PC-3 (cell line): ENCODE data around the gene LIN52. TPM values are rescaled to one million over a fixed set of nuclear protein-coding genes. Genes with fewer than 3 reads are reported as not detected.

ENCODE experiments used
- ATAC-seq: fragments of 200-7000 bp; cut with Tn5 transposase; 2 replicates; pipeline ENCODE4 v1.9.1; 2020; ENCODE audit warnings: mild to moderate bottlenecking, moderate library complexity
- BruUV-seq: library from RNA; stranded (reverse); fragments of 400-500 nt; replicated peaks from 2 replicates; lab custom pipeline; 2021; lab: Mats Ljungman, UMichigan
- CTCF ChIA-PET: fragments of 300-600 bp; sonication (Branson Sonifier 250); formaldehyde crosslinking; loops from one replicate; lab custom pipeline; 2022; ENCODE audit warnings: antibody characterized with exemption; lab: Charles Lee
- POLR2A ChIA-PET: fragments of 300-600 bp; sonication (Branson Sonifier 250); formaldehyde crosslinking; loops from one replicate; lab custom pipeline; 2022; ENCODE audit warnings: antibody characterized with exemption; ENCODE audit not compliant: unreplicated experiment; lab: Charles Lee
- DNase-seq: peaks from one replicate; pipeline ENCODE4 v3.0.0-alpha.2; 2015
- H2AFZ ChIP-seq: fragments of 300-600 bp; sonication (generic); 2 replicates; pipeline ENCODE4 v1.6.0; 2016; ENCODE audit warnings: antibody characterized with exemption, low read length
- H3F3A ChIP-seq: fragments of 300-600 bp; sonication (generic); one replicate; pipeline ENCODE4 v1.6.0; 2017; ENCODE audit warnings: antibody characterized with exemption, low read length, control low read depth, mild to moderate bottlenecking; ENCODE audit not compliant: unreplicated experiment
- H3K27ac ChIP-seq: fragments of 300-600 bp; sonication (generic); 2 replicates; pipeline ENCODE4 v1.5.1; 2016; ENCODE audit warnings: mild to moderate bottlenecking, low read length
- H3K27me3 ChIP-seq: fragments of 300-600 bp; sonication (generic); 2 replicates; pipeline ENCODE4 v1.6.1; 2016; ENCODE audit warnings: low read length, mixed read lengths
- H3K36me3 ChIP-seq: fragments of 300-600 bp; sonication (generic); 2 replicates; pipeline ENCODE4 v1.6.1; 2016; ENCODE audit warnings: low read depth, mixed run types, low read length, mixed read lengths
- H3K4me1 ChIP-seq: fragments of 300-600 bp; sonication (generic); 2 replicates; pipeline ENCODE4 v1.5.1; 2016; ENCODE audit warnings: low read length; ENCODE audit not compliant: insufficient read depth
- H3K4me2 ChIP-seq: fragments of 300-600 bp; sonication (generic); 2 replicates; pipeline ENCODE4 v1.6.0; 2016; ENCODE audit warnings: low read length
- H3K4me3 ChIP-seq: fragments of 300-600 bp; sonication (generic); 2 replicates; pipeline ENCODE4 v1.5.1; 2016; ENCODE audit warnings: mild to moderate bottlenecking, low read length, mixed read lengths
- H3K79me2 ChIP-seq: fragments of 300-600 bp; sonication (generic); 2 replicates; pipeline ENCODE4 v1.6.1; 2017; ENCODE audit warnings: low read length, mixed read lengths
- H3K9ac ChIP-seq: fragments of 300-600 bp; sonication (generic); 2 replicates; pipeline ENCODE4 v1.6.0; 2016; ENCODE audit warnings: mild to moderate bottlenecking, low read length
- H3K9me2 ChIP-seq: fragments of 300-600 bp; sonication (generic); replicated peaks from 2 replicates; pipeline ENCODE4 v1.6.1; 2016; ENCODE audit warnings: mixed run types, low read length, mixed read lengths
- H3K9me3 ChIP-seq: fragments of 300-600 bp; sonication (generic); 2 replicates; pipeline ENCODE4 v1.6.1; 2016; ENCODE audit warnings: low read length, mixed read lengths
- H4K20me1 ChIP-seq: fragments of 300-600 bp; sonication (generic); 2 replicates; pipeline ENCODE4 v1.6.1; 2016; ENCODE audit warnings: low read length, mixed read lengths
- CTCF ChIP-seq: fragments of 300-600 bp; sonication (generic); conservative IDR thresholded peaks from 2 replicates; pipeline ENCODE4 v1.5.1; 2017; ENCODE audit warnings: antibody characterized with exemption, low read depth, mild to moderate bottlenecking, low read length
- EZH2 ChIP-seq: fragments of 300-600 bp; sonication (generic); IDR thresholded peaks from one replicate; pipeline ENCODE4 v1.6.1; 2017; ENCODE audit warnings: antibody characterized with exemption, mild to moderate bottlenecking, low read length; ENCODE audit not compliant: unreplicated experiment
- EZH2phosphoT487 ChIP-seq: fragments of 300-600 bp; sonication (generic); IDR thresholded peaks from 2 replicates; pipeline ENCODE4 v1.6.1; 2018; ENCODE audit warnings: mild to moderate bottlenecking, antibody characterized with exemption, low read length, borderline replicate concordance
- intact Hi-C: fragments of 100-400 bp; cut with micrococcal nuclease; formaldehyde crosslinking; loops from 2 replicates; pipeline ENCODE4 v1.9.0; 2023
- total RNA-seq: library from RNA; depleted of rRNA; stranded (reverse); fragments of >200 nt; gene quantifications from 2 replicates; pipeline ENCODE4 v1.2.3, GENCODE V29; 2014

The LIN52 gene
- total RNA-seq, 1 experiment from 2014 or later, result 8.4 TPM

- no peak for ATAC-seq
- H3K4me1 ChIP-seq, result peaks cover 27% of the 10 kb centered on the region
- H3F3A ChIP-seq, result no peaks in the 10 kb centered on the region
- ChIA-PET POLR2A (no interaction called here), CTCF (no interaction called here)
- H2AFZ ChIP-seq, result no peak overlapping the region
- no peak overlapping the region for H3K4me2 ChIP-seq
- intact Hi-C loops, result no loop called here
- H3K9me2 ChIP-seq, result no peaks in the 10 kb centered on the region
- no peak for DNase-seq
- no peak overlapping the region for H3K9ac ChIP-seq
- no peaks in the 10 kb centered on the region for H3K36me3 ChIP-seq
- BruUV-seq, result no TSS peak
- no peak overlapping the region for H3K27ac ChIP-seq
- H4K20me1 ChIP-seq, result no peaks in the 10 kb centered on the region
- no peak overlapping the region for H3K4me3 ChIP-seq
- H3K79me2 ChIP-seq, result no peaks in the 10 kb centered on the region
- no peaks in the 10 kb centered on the region for H3K27me3 ChIP-seq
- no peaks in the 10 kb centered on the region for H3K9me3 ChIP-seq
- TF ChIP-seq EZH2, result no peak
- TF ChIP-seq CTCF, result no peak
- no peak for TF ChIP-seq EZH2phosphoT487
Measured at GRCh38 chr14:74064426-74064825, 20.3 kb upstream of the LIN52 start.

GRCh38 chr14:74064883-74065282 is 19.9 kb upstream of the LIN52 start:
- POLR2A ChIA-PET, result no interaction called here

More at GRCh38 chr14:74064883-74065282, 19.9 kb upstream of the LIN52 start:
- intact Hi-C loops, result no loop called here
- no peaks in the 10 kb centered on the region for H4K20me1 ChIP-seq
- peaks cover 27% of the 10 kb centered on the region for H3K4me1 ChIP-seq
- H3K4me3 ChIP-seq, result no peak overlapping the region
- CTCF ChIA-PET, result no interaction called here
- DNase-seq (peak; percentile 34), ATAC-seq (no peak)
- no peaks in the 10 kb centered on the region for H3F3A ChIP-seq
- peak overlapping the region; percentile 9; the same call in 1 of the 2 replicates for H3K4me2 ChIP-seq
- H2AFZ ChIP-seq, result no peak overlapping the region
- no peaks in the 10 kb centered on the region for H3K9me2 ChIP-seq
- no peaks in the 10 kb centered on the region for H3K9me3 ChIP-seq
- no peak overlapping the region for H3K27ac ChIP-seq
- no peaks in the 10 kb centered on the region for H3K27me3 ChIP-seq
- no TSS peak for BruUV-seq
- no peak overlapping the region for H3K9ac ChIP-seq
- no peaks in the 10 kb centered on the region for H3K36me3 ChIP-seq
- no peak for TF ChIP-seq EZH2
- TF ChIP-seq CTCF, result no peak
- no peak for TF ChIP-seq EZH2phosphoT487
- H3K79me2 ChIP-seq, result no peaks in the 10 kb centered on the region
